Type B pancreatic cell (in vitro differentiated cells): ENCODE measurements around the gene CREG2. TPM values are rescaled to one million over a fixed set of nuclear protein-coding genes. Genes with fewer than 3 reads are reported as not detected.

Experiments
- DNase-seq: peaks from one replicate; pipeline ENCODE4 v3.0.0; 2021; ENCODE audit warnings: mixed read lengths; ENCODE audit not compliant: unreplicated experiment; ENCODE audit errors: extremely low spot score
- H3K27ac Mint-ChIP-seq: 2 replicates; pipeline ENCODE4 v1.8.0; 2021; ENCODE audit warnings: mild to moderate bottlenecking, mixed read lengths
- H3K27me3 Mint-ChIP-seq: 2 replicates; pipeline ENCODE4 v1.8.0; 2021; ENCODE audit warnings: mixed read lengths
- H3K36me3 Mint-ChIP-seq: 2 replicates; pipeline ENCODE4 v1.8.0; 2021; ENCODE audit warnings: mixed read lengths
- H3K4me1 Mint-ChIP-seq: one replicate; pipeline ENCODE4 v1.8.0; 2021; ENCODE audit warnings: mixed read lengths; ENCODE audit not compliant: unreplicated experiment
- H3K4me3 Mint-ChIP-seq: 2 replicates; pipeline ENCODE4 v1.8.0; 2021; ENCODE audit warnings: mild to moderate bottlenecking, mixed read lengths
- H3K9me3 Mint-ChIP-seq: 2 replicates; pipeline ENCODE4 v1.8.0; 2021; ENCODE audit warnings: mixed read lengths
- total RNA-seq: library from RNA; stranded (reverse); gene quantifications from 2 replicates; pipeline ENCODE4 v1.2.1, GENCODE V29; 2021; ENCODE audit warnings: low replicate concordance
- TF ChIP-seq, protein P1 (sequence below): fragments of 200-600 bp; sonication (generic); conservative IDR thresholded peaks from 2 replicates; pipeline ENCODE4 v1.5.0; 2021; ENCODE audit warnings: antibody characterized with exemption, mild to moderate bottlenecking

CREG2 gene
- total RNA-seq, 1 donor from 2014 or later = 1.9 TPM

DNA sequence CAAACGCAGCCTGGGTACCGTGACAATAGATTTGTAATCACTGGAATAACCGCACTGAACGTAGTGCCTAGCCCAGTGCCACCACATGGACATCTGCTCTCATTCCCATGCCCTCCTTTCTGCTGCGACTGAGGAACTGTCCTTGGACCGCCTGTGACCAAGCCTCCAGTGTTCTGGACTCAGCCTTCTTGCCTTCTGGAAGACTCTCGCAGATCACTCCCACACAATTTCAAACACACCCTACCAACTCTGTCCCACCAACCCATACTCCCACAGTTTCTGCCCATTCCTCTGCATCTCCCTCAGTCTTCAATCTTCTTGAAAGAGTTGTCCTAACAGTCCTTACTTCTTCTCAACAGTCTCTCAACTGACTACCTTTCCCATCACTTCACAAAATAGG, 80.9 kb downstream of the CREG2 start:
- TF ChIP-seq, protein P1, sequence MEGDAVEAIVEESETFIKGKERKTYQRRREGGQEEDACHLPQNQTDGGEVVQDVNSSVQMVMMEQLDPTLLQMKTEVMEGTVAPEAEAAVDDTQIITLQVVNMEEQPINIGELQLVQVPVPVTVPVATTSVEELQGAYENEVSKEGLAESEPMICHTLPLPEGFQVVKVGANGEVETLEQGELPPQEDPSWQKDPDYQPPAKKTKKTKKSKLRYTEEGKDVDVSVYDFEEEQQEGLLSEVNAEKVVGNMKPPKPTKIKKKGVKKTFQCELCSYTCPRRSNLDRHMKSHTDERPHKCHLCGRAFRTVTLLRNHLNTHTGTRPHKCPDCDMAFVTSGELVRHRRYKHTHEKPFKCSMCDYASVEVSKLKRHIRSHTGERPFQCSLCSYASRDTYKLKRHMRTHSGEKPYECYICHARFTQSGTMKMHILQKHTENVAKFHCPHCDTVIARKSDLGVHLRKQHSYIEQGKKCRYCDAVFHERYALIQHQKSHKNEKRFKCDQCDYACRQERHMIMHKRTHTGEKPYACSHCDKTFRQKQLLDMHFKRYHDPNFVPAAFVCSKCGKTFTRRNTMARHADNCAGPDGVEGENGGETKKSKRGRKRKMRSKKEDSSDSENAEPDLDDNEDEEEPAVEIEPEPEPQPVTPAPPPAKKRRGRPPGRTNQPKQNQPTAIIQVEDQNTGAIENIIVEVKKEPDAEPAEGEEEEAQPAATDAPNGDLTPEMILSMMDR = no peak
- H3K9me3 Mint-ChIP-seq = no peaks in the 10 kb centered on the region
- DNase-seq = no peak

DNA sequence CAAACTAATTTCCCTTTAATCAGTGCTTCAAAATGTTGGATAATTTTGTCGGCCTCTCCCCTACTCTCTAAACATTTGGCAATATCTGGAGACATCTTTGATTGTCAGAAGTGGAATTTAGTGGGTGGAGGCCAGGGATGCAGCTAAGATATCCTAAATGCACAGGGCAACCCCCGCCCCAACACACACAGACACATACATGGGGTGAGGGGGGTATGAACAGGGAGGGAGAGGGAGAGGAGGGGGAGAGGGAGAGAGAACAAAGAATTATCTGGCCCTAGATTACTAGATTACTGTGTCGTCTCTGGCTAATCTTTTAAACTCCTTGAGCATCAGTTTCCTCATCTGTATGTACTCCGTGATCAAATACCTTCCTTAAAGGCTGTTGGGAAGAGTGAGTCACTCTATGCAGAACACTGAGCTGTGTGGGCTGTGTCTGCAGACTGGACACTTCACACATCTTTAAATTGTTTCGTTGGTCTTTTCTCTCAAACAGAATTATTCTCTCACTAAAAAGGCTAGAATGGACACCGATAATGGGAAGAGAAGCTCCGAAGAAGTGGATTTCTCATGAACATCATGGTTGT, 81.7 kb downstream of the CREG2 start:
- peak overlapping the region; percentile 89 for H3K4me3 Mint-ChIP-seq
- DNase-seq = no peak

More for the DNA sequence above, 80.9 kb downstream of the CREG2 start:
- H3K36me3 Mint-ChIP-seq = peaks cover 19% of the 10 kb centered on the region
- H3K27me3 Mint-ChIP-seq = no peaks in the 10 kb centered on the region
- H3K4me1 Mint-ChIP-seq = peaks cover 38% of the 10 kb centered on the region
- H3K27ac Mint-ChIP-seq = peak overlapping the region; percentile 83
- peak overlapping the region; percentile 89 for H3K4me3 Mint-ChIP-seq

DNA sequence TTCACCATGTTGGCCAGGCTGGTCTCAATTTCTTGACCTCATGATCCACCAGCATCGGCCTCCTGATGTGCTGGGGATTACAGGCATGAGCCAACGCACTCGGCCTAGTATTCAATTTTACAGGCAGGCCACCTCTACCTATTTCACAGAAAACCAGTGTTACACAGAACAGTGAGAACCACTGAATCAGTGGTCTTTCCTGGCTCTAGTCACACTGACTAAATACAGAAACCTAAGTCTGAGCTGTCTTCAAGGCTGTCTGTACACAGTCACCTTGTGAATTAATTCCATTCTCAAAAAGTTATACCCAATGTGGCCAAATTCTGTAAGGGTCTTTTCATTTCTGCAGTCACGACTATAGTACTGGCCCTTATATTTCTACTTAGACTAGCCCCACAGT, 82.3 kb downstream of the CREG2 start:
- no peaks in the 10 kb centered on the region for H3K27me3 Mint-ChIP-seq
- no peak for DNase-seq
- peaks cover 19% of the 10 kb centered on the region for H3K36me3 Mint-ChIP-seq
- H3K4me1 Mint-ChIP-seq = peaks cover 35% of the 10 kb centered on the region
- H3K4me3 Mint-ChIP-seq = peak overlapping the region; percentile 89
- peak overlapping the region; percentile 6 for H3K27ac Mint-ChIP-seq
- H3K9me3 Mint-ChIP-seq = no peaks in the 10 kb centered on the region
- TF ChIP-seq, protein P1 = no peak

More for the DNA sequence above, 81.7 kb downstream of the CREG2 start:
- Mint-ChIP-seq H3K9me3 (no peaks in the 10 kb centered on the region), H3K27me3 (no peaks in the 10 kb centered on the region), H3K4me1 (peaks cover 33% of the 10 kb centered on the region), H3K27ac (peak overlapping the region; percentile 6), H3K36me3 (peaks cover 19% of the 10 kb centered on the region)
- TF ChIP-seq, protein P1 = no peak

DNA sequence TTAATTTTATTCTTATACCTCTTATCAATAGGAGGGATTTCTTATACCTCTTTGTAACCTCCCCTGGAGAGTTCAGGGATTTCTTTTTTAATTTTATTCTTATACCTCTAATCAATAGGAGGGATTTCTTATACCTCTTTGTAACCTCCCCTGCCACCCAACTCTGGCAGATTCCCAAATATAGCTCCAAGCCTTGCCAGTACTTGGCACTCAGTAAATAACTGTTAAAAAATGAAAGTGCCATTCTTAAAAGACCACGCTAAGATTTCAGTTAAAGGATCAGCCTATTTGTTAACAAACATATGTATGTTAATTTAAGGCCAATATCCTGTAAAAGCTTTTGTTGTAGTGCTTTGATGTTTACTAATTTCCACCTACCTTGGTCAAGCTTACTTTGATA, 83.6 kb downstream of the CREG2 start:
- Mint-ChIP-seq H3K9me3 (no peaks in the 10 kb centered on the region), H3K36me3 (peaks cover 22% of the 10 kb centered on the region), H3K4me3 (no peak overlapping the region), H3K4me1 (peaks cover 41% of the 10 kb centered on the region), H3K27ac (peak overlapping the region; percentile 30), H3K27me3 (no peaks in the 10 kb centered on the region)
- no peak for DNase-seq
- TF ChIP-seq, protein P1 = no peak

DNA sequence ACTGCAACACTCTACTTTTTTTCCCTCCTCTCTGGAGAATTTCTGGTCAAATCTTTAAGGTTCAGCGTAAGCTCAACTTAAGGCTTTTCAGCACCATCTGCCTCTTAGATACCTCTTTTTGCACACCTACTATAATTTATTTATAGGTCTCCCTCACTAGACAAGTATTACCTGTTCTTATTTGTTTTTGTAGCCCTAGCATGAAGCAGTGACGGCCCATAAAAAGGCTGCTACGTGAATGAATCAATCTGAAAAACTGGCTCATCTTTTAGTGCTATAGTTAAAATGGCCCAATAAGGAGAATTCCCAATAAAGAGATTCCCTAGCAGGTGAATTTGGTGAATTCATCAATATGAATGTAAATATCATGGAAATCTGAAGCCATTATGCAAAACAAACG, 85.3 kb downstream of the CREG2 start:
- no peak for DNase-seq
- Mint-ChIP-seq H3K4me1 (peaks cover 41% of the 10 kb centered on the region), H3K27me3 (no peaks in the 10 kb centered on the region), H3K4me3 (peak overlapping the region; percentile 59), H3K36me3 (peaks cover 22% of the 10 kb centered on the region), H3K9me3 (no peaks in the 10 kb centered on the region), H3K27ac (peak overlapping the region; percentile 22)
- TF ChIP-seq, protein P1 = no peak

DNA sequence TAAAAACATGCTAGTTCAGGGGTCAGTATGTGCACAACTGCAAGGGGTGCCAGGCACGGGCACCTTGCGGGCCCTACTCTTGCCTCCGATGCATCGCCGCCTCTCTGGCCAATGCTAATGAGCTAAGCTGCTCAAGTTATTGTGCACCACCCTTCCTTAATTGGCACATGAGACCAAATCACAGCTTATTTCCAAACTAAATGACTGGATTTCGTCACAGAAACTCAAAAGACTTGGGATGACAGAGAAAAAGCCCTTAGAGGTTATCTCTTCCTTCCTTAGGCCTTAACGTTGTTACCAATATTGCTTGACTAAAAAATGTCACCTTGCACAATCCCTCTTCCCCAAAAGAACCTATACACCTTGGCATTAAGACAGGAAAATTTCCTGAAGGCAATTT, 86.5 kb downstream of the CREG2 start:
- TF ChIP-seq, protein P1 = no peak
- no peak for DNase-seq
- Mint-ChIP-seq H3K27ac (no peak overlapping the region), H3K27me3 (no peaks in the 10 kb centered on the region), H3K4me1 (peaks cover 37% of the 10 kb centered on the region), H3K36me3 (peaks cover 19% of the 10 kb centered on the region), H3K4me3 (no peak overlapping the region), H3K9me3 (no peaks in the 10 kb centered on the region)
